Endothelial cell of umbilical vein (primary cell): ENCODE results near the gene INIP. TPM values are rescaled to one million over a fixed set of nuclear protein-coding genes. Genes with fewer than 3 reads are reported as not detected.

ENCODE experiments used
- BruUV-seq: library from RNA; stranded (reverse); fragments of 400-500 nt; replicated peaks from 2 replicates; lab custom pipeline; 2021; lab: Mats Ljungman, UMichigan
- CTCF ChIA-PET: fragments of 300-600, 350-600 bp; sonication (Branson Sonifier 250); formaldehyde crosslinking; loops from one replicate; lab custom pipeline; 2021; ENCODE audit warnings: antibody characterized with exemption, inconsistent platforms; lab: Charles Lee
- POLR2A ChIA-PET: fragments of 300-600, 350-600 bp; sonication (Branson Sonifier 250); formaldehyde crosslinking; loops from one replicate; lab custom pipeline; 2021; ENCODE audit warnings: antibody characterized with exemption, inconsistent platforms; lab: Charles Lee
- DNase-seq: peaks from one replicate; pipeline ENCODE4 v3.0.0-alpha.2; 2011; ENCODE audit warnings: low read depth, low spot score
- FAIRE-seq: peaks from 2 replicates; lab custom pipeline; 2011; peaks lifted over from hg19 to GRCh38; lab: Jason Lieb, UNC
- H2AFZ ChIP-seq: 2 replicates; pipeline ENCODE4 v1.6.0; 2012; ENCODE audit warnings: low read depth, low read length, control low read depth, inconsistent platforms
- H3K27ac ChIP-seq: 2 replicates; pipeline ENCODE4 v1.5.1; 2011; ENCODE audit warnings: low read depth, mild to moderate bottlenecking, control low read depth, low read length, moderate library complexity; ENCODE audit not compliant: insufficient read depth
- H3K27me3 ChIP-seq, 2 experiments: 2 replicates each; pipeline versions ENCODE4 v1.6.0 to v1.6.1; 2011; ENCODE audit warnings: low read length in 2 of 2, mixed read lengths in 1 of 2; ENCODE audit not compliant: control insufficient read depth in 2 of 2, insufficient read depth in 2 of 2
- H3K36me3 ChIP-seq, 2 experiments: 2 replicates in 1 of 2; 3 replicates in 1 of 2; pipeline ENCODE4 v1.5.1; 2011; ENCODE audit warnings: low read length in 2 of 2, mild to moderate bottlenecking in 1 of 2, moderate library complexity in 1 of 2; ENCODE audit not compliant: control insufficient read depth in 2 of 2, insufficient read depth in 2 of 2; ENCODE audit errors: extremely low read depth in 1 of 2
- H3K4me1 ChIP-seq: 3 replicates; pipeline ENCODE4 v1.5.1; 2011; ENCODE audit warnings: mild to moderate bottlenecking, low read length; ENCODE audit not compliant: control insufficient read depth, insufficient read depth; ENCODE audit errors: extremely low read depth
- H3K4me2 ChIP-seq: 2 replicates; pipeline ENCODE4 v1.6.1; 2011; ENCODE audit warnings: low read length, control low read depth, mixed read lengths; ENCODE audit not compliant: insufficient read depth
- H3K4me3 ChIP-seq, 3 experiments: fragments of 200-600 bp in 1 of 3; sonication (generic), shearing (Covaris generic) in 1 of 3; replicated peaks in 1 of 3; 2 replicates each; pipeline ENCODE4 v1.5.1; 2011 to 2016; ENCODE audit warnings: control low read depth in 3 of 3, low read length in 3 of 3, mild to moderate bottlenecking in 2 of 3, inconsistent platforms in 1 of 3, low read depth in 1 of 3, moderate library complexity in 1 of 3; ENCODE audit not compliant: insufficient read depth in 1 of 3
- H3K79me2 ChIP-seq: 2 replicates; pipeline ENCODE4 v1.6.0; 2012; ENCODE audit warnings: low read length, inconsistent platforms; ENCODE audit not compliant: control insufficient read depth, insufficient read depth
- H3K9ac ChIP-seq: replicated peaks from 2 replicates; pipeline ENCODE3; 2011; ENCODE audit warnings: low read length, control low read depth; ENCODE audit not compliant: insufficient read depth; ENCODE audit errors: extremely low read depth
- H3K9me1 ChIP-seq: replicated peaks from 3 replicates; pipeline ENCODE4 v1.6.0; 2011; ENCODE audit warnings: mild to moderate bottlenecking, low read length; ENCODE audit not compliant: control insufficient read depth, insufficient read depth; ENCODE audit errors: extremely low read depth
- H3K9me3 ChIP-seq: replicated peaks from 2 replicates; pipeline ENCODE4 v1.5.1; 2012; ENCODE audit warnings: low read length, inconsistent platforms; ENCODE audit not compliant: control insufficient read depth, insufficient read depth
- H4K20me1 ChIP-seq: replicated peaks from 2 replicates; pipeline ENCODE3; 2011; ENCODE audit warnings: mild to moderate bottlenecking, low read length; ENCODE audit not compliant: control insufficient read depth, insufficient read depth; ENCODE audit errors: extremely low read depth
- EZH2 ChIP-seq: IDR thresholded peaks from 2 replicates; pipeline ENCODE4 v1.6.1; 2012; ENCODE audit warnings: borderline replicate concordance, low read depth, mild to moderate bottlenecking, moderate library complexity, low read length, inconsistent platforms; ENCODE audit not compliant: severe bottlenecking
- FOS ChIP-seq: IDR thresholded peaks from 2 replicates; pipeline ENCODE4 v1.6.1; 2011; ENCODE audit warnings: mild to moderate bottlenecking, low read length, moderate library complexity, borderline replicate concordance; ENCODE audit not compliant: insufficient read depth
- GATA2 ChIP-seq: IDR thresholded peaks from 2 replicates; pipeline ENCODE4 v1.7.0; 2011; ENCODE audit warnings: low read depth, mild to moderate bottlenecking, moderate library complexity, mixed read lengths, low read length; ENCODE audit not compliant: insufficient read length, insufficient read depth
- JUN ChIP-seq: IDR thresholded peaks from 2 replicates; pipeline ENCODE4 v1.6.1; 2011; ENCODE audit warnings: borderline replicate concordance, low read depth; ENCODE audit not compliant: insufficient read length, insufficient read depth
- MYC ChIP-seq: IDR thresholded peaks from one replicate; pipeline ENCODE4 v1.6.1; 2011; ENCODE audit warnings: mild to moderate bottlenecking, low read depth, low read length
- POLR2A ChIP-seq: IDR thresholded peaks from 2 replicates; pipeline ENCODE4 v1.6.1; 2012; ENCODE audit warnings: low read depth, mild to moderate bottlenecking, control low read depth, low read length
- POLR2AphosphoS5 ChIP-seq: IDR thresholded peaks from 2 replicates; pipeline ENCODE4 v1.6.1; 2012; ENCODE audit warnings: low read depth, mild to moderate bottlenecking, control low read depth, low read length, moderate library complexity; ENCODE audit not compliant: insufficient read depth
- dilution Hi-C: fragments of 300-500 bp; cut with MboI; formaldehyde crosslinking; loops from one replicate; pipeline ENCODE4 v1.15.0; 2019; ENCODE audit warnings: low sequenced_read_pairs; ENCODE audit not compliant: extremely low pct_ligation_motif_present
- intact Hi-C: fragments of 100-400 bp; cut with micrococcal nuclease; formaldehyde crosslinking; loops from one replicate; pipeline ENCODE4 v1.10.0; 2022
- polyA plus RNA-seq, 4 experiments: library from polyadenylated mRNA; depleted of rRNA in 3 of 4; stranded (reverse) in 3 of 4; unstranded in 1 of 4; fragments of >200 nt; gene quantifications; 2 replicates each; pipeline versions ENCODE4 v1.2.1 to v1.2.3, GENCODE V29; 2011 to 2012; ENCODE audit warnings: missing spikeins in 1 of 4
- total RNA-seq: library from RNA; stranded (reverse); gene quantifications from 2 replicates; pipeline ENCODE4 v1.2.3, GENCODE V29; 2021
- TF ChIP-seq, protein P1 (sequence below): IDR thresholded peaks from 2 replicates; pipeline ENCODE4 v1.6.1; 2011; ENCODE audit not compliant: insufficient read depth, insufficient read length
- TF ChIP-seq, protein P2 (sequence below), 2 donors: IDR thresholded peaks; 1 replicate in 1 of 2; 2 replicates in 1 of 2; pipeline ENCODE4 v1.5.1; 2011; ENCODE audit warnings: low read length in 2 of 2, mild to moderate bottlenecking in 2 of 2, moderate library complexity in 2 of 2, control low read depth in 1 of 2, inconsistent platforms in 1 of 2, low read depth in 1 of 2; ENCODE audit not compliant: insufficient read depth in 1 of 2; ENCODE audit errors: extremely low read depth in 1 of 2

The INIP gene
- total and polyA plus RNA-seq, 2 donors (not counting 3 experiments of a cell fraction or from before 2014, with no cell fraction given) = 12.3 to 25.7 TPM

DNA sequence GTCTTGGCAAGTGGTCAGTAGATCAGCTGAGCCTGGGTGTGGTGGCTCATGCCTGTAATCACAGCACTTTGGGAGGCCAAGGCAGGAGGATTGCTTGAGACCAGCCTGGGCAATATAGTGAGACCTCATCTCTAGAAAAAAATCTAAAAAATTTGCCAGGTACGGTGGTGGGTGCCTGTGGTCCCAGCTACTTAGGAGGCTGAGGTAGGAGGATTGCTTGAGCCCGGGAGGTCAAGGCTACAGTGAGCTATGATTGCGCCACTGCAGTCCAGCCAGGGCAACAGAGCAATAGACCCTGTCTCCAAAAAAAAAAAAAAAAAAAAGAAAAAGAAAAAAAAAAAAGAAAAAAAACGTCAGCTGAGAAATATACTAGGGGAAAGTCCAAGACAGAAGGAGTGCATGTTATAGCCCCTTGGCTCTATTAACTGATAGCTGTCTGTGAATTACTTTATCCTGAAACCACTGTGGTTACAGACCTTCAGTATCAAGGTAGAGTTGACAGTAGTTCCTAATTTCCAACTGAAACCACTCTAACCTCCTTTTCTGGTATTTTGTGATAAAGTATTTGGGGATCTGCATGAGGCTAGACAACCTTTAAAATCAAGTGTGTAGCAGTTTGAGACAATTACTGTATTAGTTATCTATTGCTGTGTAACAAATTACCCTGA is 2.3 kb upstream of the INIP start:
- no TSS peak for BruUV-seq
- DNase-seq (no peak), FAIRE-seq (no peak)
- Histone ChIP-seq H3K9me3 (no peaks in the 10 kb centered on the region), H3K4me1 (peaks cover 7% of the 10 kb centered on the region), H3K4me3 (no peak overlapping the region), H2AFZ (no peak overlapping the region), H3K36me3 (no peaks in the 10 kb centered on the region), H3K27ac (no peak overlapping the region), H3K9me1 (no peaks in the 10 kb centered on the region), H3K27me3 (no peaks in the 10 kb centered on the region), H3K4me2 (no peak overlapping the region), H3K79me2 (peaks cover 5% of the 10 kb centered on the region), H3K9ac (no peak overlapping the region), H4K20me1 (no peaks in the 10 kb centered on the region)
- ChIA-PET CTCF (interaction anchor here (0.7 to 0.8 kb wide), 2 partner anchors 13 to 23 kb away, joined by 3 to 4 read pairs; no protein-coding TSS in a partner anchor), POLR2A (no interaction called here)
- no peak for TF ChIP-seq JUN
- no peak for TF ChIP-seq FOS
- no peak for TF ChIP-seq MYC
- no peak for TF ChIP-seq GATA2
- TF ChIP-seq POLR2AphosphoS5 = no peak
- TF ChIP-seq POLR2A = no peak
- TF ChIP-seq, protein P1, sequence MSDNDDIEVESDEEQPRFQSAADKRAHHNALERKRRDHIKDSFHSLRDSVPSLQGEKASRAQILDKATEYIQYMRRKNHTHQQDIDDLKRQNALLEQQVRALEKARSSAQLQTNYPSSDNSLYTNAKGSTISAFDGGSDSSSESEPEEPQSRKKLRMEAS = no peak
- TF ChIP-seq EZH2 = no peak
- TF ChIP-seq, protein P2, sequence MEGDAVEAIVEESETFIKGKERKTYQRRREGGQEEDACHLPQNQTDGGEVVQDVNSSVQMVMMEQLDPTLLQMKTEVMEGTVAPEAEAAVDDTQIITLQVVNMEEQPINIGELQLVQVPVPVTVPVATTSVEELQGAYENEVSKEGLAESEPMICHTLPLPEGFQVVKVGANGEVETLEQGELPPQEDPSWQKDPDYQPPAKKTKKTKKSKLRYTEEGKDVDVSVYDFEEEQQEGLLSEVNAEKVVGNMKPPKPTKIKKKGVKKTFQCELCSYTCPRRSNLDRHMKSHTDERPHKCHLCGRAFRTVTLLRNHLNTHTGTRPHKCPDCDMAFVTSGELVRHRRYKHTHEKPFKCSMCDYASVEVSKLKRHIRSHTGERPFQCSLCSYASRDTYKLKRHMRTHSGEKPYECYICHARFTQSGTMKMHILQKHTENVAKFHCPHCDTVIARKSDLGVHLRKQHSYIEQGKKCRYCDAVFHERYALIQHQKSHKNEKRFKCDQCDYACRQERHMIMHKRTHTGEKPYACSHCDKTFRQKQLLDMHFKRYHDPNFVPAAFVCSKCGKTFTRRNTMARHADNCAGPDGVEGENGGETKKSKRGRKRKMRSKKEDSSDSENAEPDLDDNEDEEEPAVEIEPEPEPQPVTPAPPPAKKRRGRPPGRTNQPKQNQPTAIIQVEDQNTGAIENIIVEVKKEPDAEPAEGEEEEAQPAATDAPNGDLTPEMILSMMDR (IDR thresholded peaks at IDR 0.05; ENCODE audit: extremely low read depth in 1 of 2, insufficient read depth in 1 of 2, low read depth in 1 of 2, low read length in 2 of 2) = no peak
- dilution Hi-C loops (no loop called here), intact Hi-C loops (no loop called here)
